IMR-90 (cell line): ENCODE results near the gene CCR5AS.

Experiments used
- ATAC-seq: fragments of 200-7000 bp; cut with Tn5 transposase; 2 replicates; pipeline ENCODE4 v1.9.1; 2020; ENCODE audit warnings: low read depth, mild to moderate bottlenecking, moderate library complexity
- BruUV-seq: library from RNA; stranded (reverse); fragments of 400-500 nt; replicated peaks from 2 replicates; lab custom pipeline; 2021; lab: Mats Ljungman, UMichigan
- CTCF ChIA-PET: fragments of 300-600 bp; formaldehyde crosslinking; extraction: SDS; loops from one replicate; lab custom pipeline; 2021; ENCODE audit warnings: antibody characterized with exemption; lab: Yijun Ruan, JAX
- POLR2A ChIA-PET: fragments of 300-600 bp; sonication (Branson Sonifier 250); formaldehyde crosslinking; loops from one replicate; lab custom pipeline; 2022; ENCODE audit warnings: antibody characterized with exemption; ENCODE audit not compliant: unreplicated experiment; lab: Charles Lee
- DNase-seq: peaks from one replicate; pipeline ENCODE4 v3.0.0; 2013
- H2AFZ ChIP-seq: replicated peaks from 2 replicates; pipeline ENCODE3; 2013; ENCODE audit warnings: low read length, mild to moderate bottlenecking; ENCODE audit not compliant: poor library complexity
- H2AK5ac ChIP-seq: 2 replicates; pipeline ENCODE4 v1.6.1; 2013; ENCODE audit warnings: low read depth, low read length, inconsistent platforms
- H2AK9ac ChIP-seq: replicated peaks from 2 replicates; pipeline ENCODE3; 2013; ENCODE audit warnings: mild to moderate bottlenecking, low read depth, low read length, moderate library complexity; ENCODE audit not compliant: poor library complexity
- H2BK120ac ChIP-seq: 2 replicates; pipeline ENCODE4 v1.6.1; 2013; ENCODE audit warnings: low read depth, low read length, inconsistent platforms
- H2BK15ac ChIP-seq: 3 replicates; pipeline ENCODE4 v1.6.1; 2013; ENCODE audit warnings: low read depth, low read length, inconsistent platforms
- H2BK20ac ChIP-seq: 2 replicates; pipeline ENCODE4 v1.6.1; 2013; ENCODE audit warnings: low read depth, mild to moderate bottlenecking, inconsistent platforms, low read length, moderate library complexity
- H2BK5ac ChIP-seq: 2 replicates; pipeline ENCODE4 v1.6.1; 2013; ENCODE audit warnings: mild to moderate bottlenecking, low read depth, low read length, inconsistent platforms; ENCODE audit not compliant: poor library complexity, severe bottlenecking
- H3K14ac ChIP-seq: replicated peaks from 2 replicates; pipeline ENCODE4 v1.6.1; 2013; ENCODE audit warnings: low read depth, low read length, inconsistent platforms
- H3K18ac ChIP-seq: 2 replicates; pipeline ENCODE4 v1.6.1; 2013; ENCODE audit warnings: low read depth, low read length, control low read depth
- H3K23ac ChIP-seq: 2 replicates; pipeline ENCODE4 v1.6.1; 2013; ENCODE audit warnings: low read depth, low read length, inconsistent platforms
- H3K27ac ChIP-seq: 2 replicates; pipeline ENCODE4 v1.5.1; 2013; ENCODE audit warnings: mild to moderate bottlenecking, control low read depth, low read length; ENCODE audit not compliant: insufficient read depth
- H3K27me3 ChIP-seq: 2 replicates; pipeline ENCODE4 v1.6.1; 2013; ENCODE audit warnings: low read length; ENCODE audit not compliant: control insufficient read depth, insufficient read depth
- H3K36me3 ChIP-seq: 2 replicates; pipeline ENCODE4 v1.6.1; 2013; ENCODE audit warnings: low read length, mixed read lengths; ENCODE audit not compliant: control insufficient read depth, insufficient read depth
- H3K4ac ChIP-seq: 2 replicates; pipeline ENCODE4 v1.6.1; 2013; ENCODE audit warnings: low read depth, low read length, inconsistent platforms
- H3K4me1 ChIP-seq: 2 replicates; pipeline ENCODE4 v1.6.1; 2013; ENCODE audit warnings: low read length, mixed read lengths; ENCODE audit not compliant: control insufficient read depth, insufficient read depth
- H3K4me2 ChIP-seq: 2 replicates; pipeline ENCODE4 v1.6.1; 2013; ENCODE audit warnings: low read depth, mild to moderate bottlenecking, control low read depth, low read length, moderate library complexity
- H3K4me3 ChIP-seq: 2 replicates; pipeline ENCODE4 v1.5.1; 2013; ENCODE audit warnings: low read depth, mild to moderate bottlenecking, control low read depth, low read length, moderate library complexity; ENCODE audit not compliant: insufficient read depth
- H3K56ac ChIP-seq: 2 replicates; pipeline ENCODE4 v1.6.1; 2013; ENCODE audit warnings: low read length, inconsistent platforms; ENCODE audit not compliant: insufficient read depth; ENCODE audit errors: extremely low read depth
- H3K79me1 ChIP-seq, 2 experiments: 2 replicates each; pipeline ENCODE4 v1.6.1; 2013; ENCODE audit warnings: low read length in 2 of 2, inconsistent platforms in 1 of 2, low read depth in 1 of 2
- H3K9ac ChIP-seq: 2 replicates; pipeline ENCODE4 v1.6.1; 2013; ENCODE audit warnings: low read depth, low read length, control low read depth
- H3K9me1 ChIP-seq: 2 replicates; pipeline ENCODE4 v1.6.1; 2013; ENCODE audit warnings: low read length, inconsistent platforms; ENCODE audit not compliant: insufficient read depth
- H3K9me3 ChIP-seq: 2 replicates; pipeline ENCODE4 v1.6.1; 2013; ENCODE audit warnings: low read length; ENCODE audit not compliant: control insufficient read depth, insufficient read depth
- H4K20me1 ChIP-seq: 2 replicates; pipeline ENCODE4 v1.6.1; 2013; ENCODE audit warnings: low read length, inconsistent platforms; ENCODE audit not compliant: insufficient read depth
- H4K5ac ChIP-seq: 2 replicates; pipeline ENCODE4 v1.6.1; 2013; ENCODE audit warnings: mild to moderate bottlenecking, low read depth, low read length, control low read depth
- H4K8ac ChIP-seq, 2 experiments: 2 replicates each; pipeline ENCODE4 v1.6.1; 2013; ENCODE audit warnings: low read depth in 2 of 2, low read length in 2 of 2, control low read depth in 1 of 2, inconsistent platforms in 1 of 2
- H4K91ac ChIP-seq: 2 replicates; pipeline ENCODE4 v1.6.1; 2013; ENCODE audit warnings: low read depth, low read length, inconsistent platforms; ENCODE audit not compliant: insufficient read depth
- CHD1 ChIP-seq: IDR thresholded peaks from 2 replicates; pipeline ENCODE4 v1.6.1; 2012; ENCODE audit warnings: low read depth, low read length, improper control_type of control experiment
- MAZ ChIP-seq: IDR thresholded peaks from 2 replicates; pipeline ENCODE4 v1.6.1; 2012; ENCODE audit warnings: low read depth, mild to moderate bottlenecking, low read length, improper control_type of control experiment, moderate library complexity, borderline replicate concordance
- dilution Hi-C: fragments of 300-500 bp; cut with HindIII; formaldehyde crosslinking; loops from one replicate; pipeline ENCODE4 v1.14.3; 2018; ENCODE audit warnings: low sequenced_read_pairs; ENCODE audit not compliant: unreplicated experiment
- in situ Hi-C: fragments of 300-500 bp; cut with MboI; formaldehyde crosslinking; loops from 3 replicates; pipeline ENCODE4 v1.14.3; 2019; ENCODE audit warnings: low sequenced_read_pairs, inconsistent platforms, mixed read lengths
- intact Hi-C: fragments of 100-400 bp; cut with micrococcal nuclease; formaldehyde crosslinking; loops from 2 replicates; pipeline ENCODE4 v1.10.0; 2022

CCR5AS gene

GRCh38 chr3:46316206-46316605 is 90.7 kb downstream of the CCR5AS start:
- ATAC-seq, result no peak
- no peak overlapping the region for H3K4me2 ChIP-seq
- no peaks in the 10 kb centered on the region; the same call in 1 of the 2 replicates for H3K9me3 ChIP-seq
- H4K5ac ChIP-seq, result no peak overlapping the region
- no peak overlapping the region for H2BK5ac ChIP-seq
- ChIA-PET POLR2A (no interaction called here), CTCF (no interaction called here)
- in situ Hi-C loops, result no loop called here
- peaks cover 7% of the 10 kb centered on the region for H3K27me3 ChIP-seq
- no peak overlapping the region for H3K27ac ChIP-seq
- intact Hi-C loops, result no loop called here
- no peak overlapping the region for H2BK15ac ChIP-seq
- H2AK5ac ChIP-seq, result no peak overlapping the region
- no TSS peak for BruUV-seq
- H3K36me3 ChIP-seq, result no peaks in the 10 kb centered on the region
- DNase-seq, result no peak
- no peak overlapping the region for H3K4me3 ChIP-seq
- no peak overlapping the region for H2AFZ ChIP-seq
- no peaks in the 10 kb centered on the region for H4K20me1 ChIP-seq
- no peak overlapping the region for H4K91ac ChIP-seq
- H3K9me1 ChIP-seq, result no peaks in the 10 kb centered on the region
- no peak overlapping the region for H2AK9ac ChIP-seq
- dilution Hi-C loops, result no loop called here
- no peak overlapping the region for H2BK120ac ChIP-seq
- H3K4me1 ChIP-seq, result no peaks in the 10 kb centered on the region
- no peak overlapping the region for H3K4ac ChIP-seq
- no peak overlapping the region for H3K18ac ChIP-seq
- no peak for TF ChIP-seq CHD1
- no peak for TF ChIP-seq MAZ
- H3K79me1 ChIP-seq, result no peaks in the 10 kb centered on the region
- H2BK20ac ChIP-seq, result no peak overlapping the region
- no peak overlapping the region for H3K23ac ChIP-seq
- H3K56ac ChIP-seq, result no peak overlapping the region
- H3K14ac ChIP-seq, result no peak overlapping the region
- H3K9ac ChIP-seq, result no peak overlapping the region
- H4K8ac ChIP-seq, result no peak overlapping the region
